Uterus (tissue), 4 donors: ENCODE measurements around the gene GOLGA6A. TPM values are rescaled to one million over a fixed set of nuclear protein-coding genes. Genes with fewer than 3 reads are reported as not detected.

ENCODE experiments used
- DNase-seq, 2 donors: peaks; one replicate each; pipeline ENCODE4 v3.0.0-alpha.2; 2019 to 2020
- H3K27ac ChIP-seq, 2 donors: fragments of 200-600 bp; sonication (generic); 1 replicate in 1 of 2; 2 replicates in 1 of 2; pipeline ENCODE4 v1.5.1; 2016 to 2018
- H3K27me3 ChIP-seq, 2 donors: fragments of 200-600 bp; sonication (generic); one replicate each; pipeline ENCODE4 v1.5.1; 2018 to 2019; ENCODE audit warnings: control low read depth in 1 of 2
- H3K36me3 ChIP-seq, 2 donors: fragments of 200-600 bp; sonication (generic); one replicate each; pipeline ENCODE4 v1.5.1; 2019; ENCODE audit warnings: control low read depth in 1 of 2
- H3K4me1 ChIP-seq, 2 donors: fragments of 200-600 bp; sonication (generic); one replicate each; pipeline ENCODE4 v1.5.1; 2018 to 2019; ENCODE audit warnings: control low read depth in 1 of 2
- H3K4me3 ChIP-seq, 2 donors: fragments of 200-600 bp; sonication (generic); 1 replicate in 1 of 2; 2 replicates in 1 of 2; pipeline ENCODE4 v1.5.1; 2018 to 2019; ENCODE audit warnings: mild to moderate bottlenecking in 1 of 2
- H3K9me3 ChIP-seq, 2 donors: fragments of 200-600 bp; sonication (generic); one replicate each; pipeline ENCODE4 v1.5.1; 2019; ENCODE audit warnings: control low read depth in 1 of 2
- POLR2A ChIP-seq, 2 donors: fragments of 450-650 bp; IDR thresholded peaks; one replicate each; pipeline ENCODE4 v1.6.1; 2016; ENCODE audit warnings: antibody characterized with exemption in 2 of 2, mild to moderate bottlenecking in 1 of 2, moderate library complexity in 1 of 2
- intact Hi-C: fragments of 100-400 bp; cut with DNase I; formaldehyde crosslinking; loops from one replicate; pipeline ENCODE4 v1.15.1; 2023; ENCODE audit warnings: low total_unique reads
- total RNA-seq, 4 donors: library from RNA; depleted of rRNA in 3 of 4; stranded (reverse); fragments of >200 nt in 3 of 4; gene quantifications; one replicate each; pipeline versions ENCODE4 v1.1.0 to v1.2.4, GENCODE V29; 2014 to 2023
- TF ChIP-seq, protein P1 (sequence below), 4 experiments: fragments of 200-600 bp in 2 of 4; fragments of 450-650 bp in 2 of 4; sonication (generic) in 2 of 4; IDR thresholded peaks; one replicate each; pipeline ENCODE4 v1.5.1; 2016 to 2019; ENCODE audit warnings: antibody characterized with exemption in 4 of 4, mild to moderate bottlenecking in 2 of 4, moderate library complexity in 1 of 4
- donor health status: DM: yes; HTN: yes; CAD: no.

Gene GOLGA6A
- total RNA-seq, 4 donors from 2014 or later: 0.58 TPM; not detected in 3

GRCh38 chr15:74032606-74033561, 49.5 kb downstream of the GOLGA6A start:
- Histone ChIP-seq H3K27ac (peak overlapping the region in 1 of 2 donors; percentile 0), H3K9me3 (no peaks in the 10 kb centered on the region), H3K36me3 (no peaks in the 10 kb centered on the region), H3K4me3 (no peak overlapping the region), H3K4me1 (peaks cover 0 to 3% of the 10 kb centered on the region in 2 donors), H3K27me3 (no peaks in the 10 kb centered on the region)
- intact Hi-C loops: loop anchor here (10.0 kb wide), 1 partner anchor 58 kb away; no protein-coding TSS in a partner anchor
- peak in 1 of 2 donors; percentile 11 for DNase-seq
- no peak for TF ChIP-seq POLR2A (IDR thresholded peaks at IDR 0.05)
- TF ChIP-seq, protein P1, sequence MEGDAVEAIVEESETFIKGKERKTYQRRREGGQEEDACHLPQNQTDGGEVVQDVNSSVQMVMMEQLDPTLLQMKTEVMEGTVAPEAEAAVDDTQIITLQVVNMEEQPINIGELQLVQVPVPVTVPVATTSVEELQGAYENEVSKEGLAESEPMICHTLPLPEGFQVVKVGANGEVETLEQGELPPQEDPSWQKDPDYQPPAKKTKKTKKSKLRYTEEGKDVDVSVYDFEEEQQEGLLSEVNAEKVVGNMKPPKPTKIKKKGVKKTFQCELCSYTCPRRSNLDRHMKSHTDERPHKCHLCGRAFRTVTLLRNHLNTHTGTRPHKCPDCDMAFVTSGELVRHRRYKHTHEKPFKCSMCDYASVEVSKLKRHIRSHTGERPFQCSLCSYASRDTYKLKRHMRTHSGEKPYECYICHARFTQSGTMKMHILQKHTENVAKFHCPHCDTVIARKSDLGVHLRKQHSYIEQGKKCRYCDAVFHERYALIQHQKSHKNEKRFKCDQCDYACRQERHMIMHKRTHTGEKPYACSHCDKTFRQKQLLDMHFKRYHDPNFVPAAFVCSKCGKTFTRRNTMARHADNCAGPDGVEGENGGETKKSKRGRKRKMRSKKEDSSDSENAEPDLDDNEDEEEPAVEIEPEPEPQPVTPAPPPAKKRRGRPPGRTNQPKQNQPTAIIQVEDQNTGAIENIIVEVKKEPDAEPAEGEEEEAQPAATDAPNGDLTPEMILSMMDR (IDR thresholded peaks at IDR 0.05): no peak

DNA sequence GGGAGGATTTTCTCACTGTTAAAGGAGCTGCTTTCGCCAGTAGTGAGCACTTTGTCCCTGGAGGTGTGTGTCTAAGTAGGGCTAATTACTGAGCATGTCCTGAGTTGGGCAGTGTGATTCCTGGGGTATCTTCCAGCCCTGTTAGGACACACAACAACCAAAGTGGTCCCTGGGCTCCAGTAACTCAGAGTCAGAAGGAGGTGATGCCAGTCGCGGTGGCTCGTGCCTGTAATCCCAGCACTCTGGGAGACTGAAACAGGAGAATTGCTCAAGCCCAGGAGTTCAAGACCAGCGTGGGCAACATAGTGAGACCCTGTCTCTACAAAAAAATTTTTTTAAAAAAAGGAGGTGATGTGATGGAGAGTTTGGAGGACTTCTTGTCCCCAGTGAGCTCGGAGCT, 50.3 kb downstream of the GOLGA6A start:
- H3K9me3 ChIP-seq: no peaks in the 10 kb centered on the region
- no peak overlapping the region for H3K4me3 ChIP-seq
- no peaks in the 10 kb centered on the region for H3K27me3 ChIP-seq
- no peak overlapping the region for H3K27ac ChIP-seq
- TF ChIP-seq POLR2A (IDR thresholded peaks at IDR 0.05): no peak
- TF ChIP-seq, protein P1 (IDR thresholded peaks at IDR 0.05): no peak
- H3K4me1 ChIP-seq: peaks cover 0 to 7% of the 10 kb centered on the region in 2 donors
- H3K36me3 ChIP-seq: no peaks in the 10 kb centered on the region
- no peak for DNase-seq
- intact Hi-C loops: loop anchor here (10.0 kb wide), 1 partner anchor 57 kb away; no protein-coding TSS in a partner anchor

GRCh38 chr15:74028646-74029045, 53.7 kb downstream of the GOLGA6A start:
- no peaks in the 10 kb centered on the region for H3K9me3 ChIP-seq
- H3K36me3 ChIP-seq: no peaks in the 10 kb centered on the region
- H3K27ac ChIP-seq: peak overlapping the region; percentile 45 to 46
- no peaks in the 10 kb centered on the region for H3K27me3 ChIP-seq
- no peak for TF ChIP-seq POLR2A (IDR thresholded peaks at IDR 0.05)
- TF ChIP-seq, protein P1 (IDR thresholded peaks at IDR 0.05): no peak
- H3K4me3 ChIP-seq: no peak overlapping the region
- no peak for DNase-seq
- intact Hi-C loops: no loop called here
- H3K4me1 ChIP-seq: peaks cover 0 to 7% of the 10 kb centered on the region in 2 donors

DNA sequence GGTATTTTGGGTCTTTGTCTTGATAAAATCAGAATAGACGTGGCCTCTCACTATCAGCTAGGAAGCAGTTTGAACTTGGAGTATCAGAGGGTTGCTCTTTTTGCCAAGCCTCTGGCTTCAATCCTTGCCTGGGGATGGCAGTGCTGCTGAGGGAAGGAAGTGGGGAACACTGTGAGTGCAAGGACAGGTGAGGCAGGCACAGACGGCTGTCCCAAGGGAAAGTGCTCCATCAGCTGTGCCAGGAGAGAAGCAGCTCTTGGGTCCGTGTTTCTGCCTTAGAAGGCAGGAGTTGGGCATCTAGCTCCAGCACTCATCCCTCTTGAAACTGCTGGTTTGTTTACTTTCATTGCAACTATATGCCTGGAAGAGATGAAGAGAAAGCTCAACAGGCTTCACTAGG, 54.7 kb downstream of the GOLGA6A start:
- Histone ChIP-seq H3K27me3 (no peaks in the 10 kb centered on the region), H3K4me1 (peaks cover 0 to 7% of the 10 kb centered on the region in 2 donors), H3K27ac (peak overlapping the region; percentile 45 to 46), H3K36me3 (no peaks in the 10 kb centered on the region), H3K9me3 (no peaks in the 10 kb centered on the region), H3K4me3 (no peak overlapping the region)
- intact Hi-C loops: no loop called here
- TF ChIP-seq POLR2A (IDR thresholded peaks at IDR 0.05): no peak
- TF ChIP-seq, protein P1 (IDR thresholded peaks at IDR 0.05): no peak
- no peak for DNase-seq

GRCh38 chr15:74025436-74025835, 56.9 kb downstream of the GOLGA6A start:
- Histone ChIP-seq H3K4me1 (peaks cover 0 to 7% of the 10 kb centered on the region in 2 donors), H3K36me3 (no peaks in the 10 kb centered on the region), H3K4me3 (no peak overlapping the region), H3K9me3 (no peaks in the 10 kb centered on the region), H3K27ac (peak overlapping the region in 1 of 2 donors; percentile 10), H3K27me3 (no peaks in the 10 kb centered on the region)
- DNase-seq: no peak
- TF ChIP-seq POLR2A (IDR thresholded peaks at IDR 0.05): no peak
- TF ChIP-seq, protein P1 (IDR thresholded peaks at IDR 0.05): no peak
- intact Hi-C loops: no loop called here
